ENCODE results near the gene C1orf210.

Gene C1orf210

GRCh38 chr1:43308635-43309404 lies 23.4 kb upstream of the C1orf210 start:
- Histone ChIP-seq H3K27me3 (ENCODE audit: control insufficient read depth, insufficient read depth, low read length) (no peaks in the 10 kb centered on the region), H3K9ac (ENCODE audit: low read depth, low read length) (no peak overlapping the region), H3K9me3 (ENCODE audit: control insufficient read depth, insufficient read depth, low read length) (no peaks in the 10 kb centered on the region), H3K36me3 (ENCODE audit: control insufficient read depth, insufficient read depth, low read length) (no peaks in the 10 kb centered on the region), H3K4me3 (ENCODE audit: low read depth, low read length) (no peak overlapping the region), H3K4me1 (ENCODE audit: control insufficient read depth, insufficient read depth, low read length) (no peaks in the 10 kb centered on the region)

- H3K27me3 ChIP-seq (ENCODE audit: control insufficient read depth, insufficient read depth, low read length) = no peaks in the 10 kb centered on the region
- H3K9ac ChIP-seq (ENCODE audit: low read depth, low read length) = no peak overlapping the region
- no peaks in the 10 kb centered on the region for H3K36me3 ChIP-seq (ENCODE audit: control insufficient read depth, insufficient read depth, low read length)
- H3K4me3 ChIP-seq (ENCODE audit: low read depth, low read length) = no peak overlapping the region
- H3K4me1 ChIP-seq (ENCODE audit: control insufficient read depth, insufficient read depth, low read length) = no peaks in the 10 kb centered on the region
- H3K9me3 ChIP-seq (ENCODE audit: control insufficient read depth, insufficient read depth, low read length) = no peaks in the 10 kb centered on the region
Measured at GRCh38 chr1:43307458-43308158, 22.2 kb upstream of the C1orf210 start.

- Histone ChIP-seq H3K9me3 (ENCODE audit: control insufficient read depth, insufficient read depth, low read length) (no peaks in the 10 kb centered on the region), H3K27me3 (ENCODE audit: control insufficient read depth, insufficient read depth, low read length) (no peaks in the 10 kb centered on the region), H3K4me3 (ENCODE audit: low read depth, low read length) (no peak overlapping the region), H3K9ac (ENCODE audit: low read depth, low read length) (no peak overlapping the region), H3K36me3 (ENCODE audit: control insufficient read depth, insufficient read depth, low read length) (no peaks in the 10 kb centered on the region), H3K4me1 (ENCODE audit: control insufficient read depth, insufficient read depth, low read length) (no peaks in the 10 kb centered on the region)
Measured at GRCh38 chr1:43306688-43307457, 21.5 kb upstream of the C1orf210 start.

GRCh38 chr1:43305926-43306687 lies 20.7 kb upstream of the C1orf210 start:
- Histone ChIP-seq H3K9ac (ENCODE audit: low read depth, low read length) (no peak overlapping the region), H3K27me3 (ENCODE audit: control insufficient read depth, insufficient read depth, low read length) (no peaks in the 10 kb centered on the region)

GRCh38 chr1:43305461-43305860 lies 20.1 kb upstream of the C1orf210 start:
- no peaks in the 10 kb centered on the region for H3K27me3 ChIP-seq (ENCODE audit: control insufficient read depth, insufficient read depth, low read length)
- H3K4me3 ChIP-seq (ENCODE audit: low read depth, low read length) = no peak overlapping the region
- H3K9ac ChIP-seq (ENCODE audit: low read depth, low read length) = no peak overlapping the region
- no peaks in the 10 kb centered on the region for H3K36me3 ChIP-seq (ENCODE audit: control insufficient read depth, insufficient read depth, low read length)
- H3K4me1 ChIP-seq (ENCODE audit: control insufficient read depth, insufficient read depth, low read length) = no peaks in the 10 kb centered on the region
- H3K9me3 ChIP-seq (ENCODE audit: control insufficient read depth, insufficient read depth, low read length) = no peaks in the 10 kb centered on the region

More at GRCh38 chr1:43305926-43306687, 20.7 kb upstream of the C1orf210 start:
- Histone ChIP-seq H3K36me3 (ENCODE audit: control insufficient read depth, insufficient read depth, low read length) (no peaks in the 10 kb centered on the region), H3K4me3 (ENCODE audit: low read depth, low read length) (no peak overlapping the region), H3K9me3 (ENCODE audit: control insufficient read depth, insufficient read depth, low read length) (no peaks in the 10 kb centered on the region), H3K4me1 (ENCODE audit: control insufficient read depth, insufficient read depth, low read length) (no peaks in the 10 kb centered on the region)

GRCh38 chr1:43304771-43305300 lies 19.5 kb upstream of the C1orf210 start:
- H3K9me3 ChIP-seq (ENCODE audit: control insufficient read depth, insufficient read depth, low read length) = no peaks in the 10 kb centered on the region
- no peak overlapping the region for H3K9ac ChIP-seq (ENCODE audit: low read depth, low read length)
- H3K4me1 ChIP-seq (ENCODE audit: control insufficient read depth, insufficient read depth, low read length) = no peaks in the 10 kb centered on the region
- H3K27me3 ChIP-seq (ENCODE audit: control insufficient read depth, insufficient read depth, low read length) = no peaks in the 10 kb centered on the region
- no peaks in the 10 kb centered on the region for H3K36me3 ChIP-seq (ENCODE audit: control insufficient read depth, insufficient read depth, low read length)
- no peak overlapping the region for H3K4me3 ChIP-seq (ENCODE audit: low read depth, low read length)

GRCh38 chr1:43304314-43304681 lies 18.9 kb upstream of the C1orf210 start:
- Histone ChIP-seq H3K4me3 (ENCODE audit: low read depth, low read length) (no peak overlapping the region), H3K9ac (ENCODE audit: low read depth, low read length) (no peak overlapping the region), H3K9me3 (ENCODE audit: control insufficient read depth, insufficient read depth, low read length) (no peaks in the 10 kb centered on the region), H3K27me3 (ENCODE audit: control insufficient read depth, insufficient read depth, low read length) (no peaks in the 10 kb centered on the region), H3K4me1 (ENCODE audit: control insufficient read depth, insufficient read depth, low read length) (peaks cover 3% of the 10 kb centered on the region), H3K36me3 (ENCODE audit: control insufficient read depth, insufficient read depth, low read length) (no peaks in the 10 kb centered on the region)

- peaks cover 6% of the 10 kb centered on the region for H3K4me1 ChIP-seq (ENCODE audit: control insufficient read depth, insufficient read depth, low read length)
- no peak overlapping the region for H3K4me3 ChIP-seq (ENCODE audit: low read depth, low read length)
- H3K27me3 ChIP-seq (ENCODE audit: control insufficient read depth, insufficient read depth, low read length) = no peaks in the 10 kb centered on the region
- H3K9ac ChIP-seq (ENCODE audit: low read depth, low read length) = no peak overlapping the region
- no peaks in the 10 kb centered on the region for H3K9me3 ChIP-seq (ENCODE audit: control insufficient read depth, insufficient read depth, low read length)
- no peaks in the 10 kb centered on the region for H3K36me3 ChIP-seq (ENCODE audit: control insufficient read depth, insufficient read depth, low read length)
Measured at GRCh38 chr1:43303471-43304313, 18.3 kb upstream of the C1orf210 start.

GRCh38 chr1:43302721-43303470 lies 17.5 kb upstream of the C1orf210 start:
- no peaks in the 10 kb centered on the region for H3K27me3 ChIP-seq (ENCODE audit: control insufficient read depth, insufficient read depth, low read length)
- no peak overlapping the region for H3K4me3 ChIP-seq (ENCODE audit: low read depth, low read length)
- H3K4me1 ChIP-seq (ENCODE audit: control insufficient read depth, insufficient read depth, low read length) = peaks cover 6% of the 10 kb centered on the region
- no peak overlapping the region for H3K9ac ChIP-seq (ENCODE audit: low read depth, low read length)
- no peaks in the 10 kb centered on the region for H3K36me3 ChIP-seq (ENCODE audit: control insufficient read depth, insufficient read depth, low read length)
- H3K9me3 ChIP-seq (ENCODE audit: control insufficient read depth, insufficient read depth, low read length) = no peaks in the 10 kb centered on the region

GRCh38 chr1:43302201-43302600 lies 16.8 kb upstream of the C1orf210 start:
- H3K4me3 ChIP-seq (ENCODE audit: low read depth, low read length) = no peak overlapping the region
- H3K4me1 ChIP-seq (ENCODE audit: control insufficient read depth, insufficient read depth, low read length) = peaks cover 6% of the 10 kb centered on the region
- H3K9ac ChIP-seq (ENCODE audit: low read depth, low read length) = no peak overlapping the region
- no peaks in the 10 kb centered on the region for H3K27me3 ChIP-seq (ENCODE audit: control insufficient read depth, insufficient read depth, low read length)
- no peaks in the 10 kb centered on the region for H3K36me3 ChIP-seq (ENCODE audit: control insufficient read depth, insufficient read depth, low read length)
- H3K9me3 ChIP-seq (ENCODE audit: control insufficient read depth, insufficient read depth, low read length) = no peaks in the 10 kb centered on the region
